WTC11 (cell line): ENCODE data around the gene GRN. TPM values are rescaled to one million over a fixed set of nuclear protein-coding genes. Genes with fewer than 3 reads are reported as not detected.

Experiments
- ATAC-seq: fragments of 200-7000 bp; cut with Tn5 transposase; 2 replicates; pipeline ENCODE4 v1.10.0; 2021; ENCODE audit warnings: mild to moderate bottlenecking, moderate library complexity
- CTCF ChIA-PET: fragments of 300-600 bp; sonication (Branson Sonifier 250); formaldehyde crosslinking; loops from one replicate; lab custom pipeline; 2021; ENCODE audit warnings: antibody characterized with exemption; lab: Charles Lee
- POLR2A ChIA-PET: fragments of 350-600 bp; sonication (Branson Sonifier 250); formaldehyde crosslinking; loops from one replicate; lab custom pipeline; 2021; ENCODE audit warnings: antibody characterized with exemption; lab: Charles Lee
- DNase-seq: peaks from one replicate; pipeline ENCODE4 v3.0.0; 2021; ENCODE audit warnings: low spot score
- H3K27ac Mint-ChIP-seq: 2 replicates; pipeline ENCODE4 v1.8.0; 2021; ENCODE audit warnings: mixed read lengths
- H3K27me3 Mint-ChIP-seq: 2 replicates; pipeline ENCODE4 v1.8.0; 2021; ENCODE audit warnings: low read depth, mild to moderate bottlenecking, moderate library complexity, mixed read lengths
- H3K36me3 Mint-ChIP-seq: 2 replicates; pipeline ENCODE4 v1.8.0; 2021; ENCODE audit warnings: mixed read lengths
- H3K4me1 Mint-ChIP-seq: 2 replicates; pipeline ENCODE4 v1.8.0; 2022; ENCODE audit warnings: mixed read lengths
- H3K4me3 Mint-ChIP-seq: 2 replicates; pipeline ENCODE4 v1.8.0; 2021; ENCODE audit warnings: mild to moderate bottlenecking, moderate library complexity, mixed read lengths
- H3K9me3 Mint-ChIP-seq: 2 replicates; pipeline ENCODE4 v1.8.0; 2021; ENCODE audit warnings: mixed read lengths
- ATF1 ChIP-seq: sonication (generic); formaldehyde crosslinking; IDR thresholded peaks from 2 replicates; pipeline ENCODE4 v1.8.1; 2023; ENCODE audit warnings: mild to moderate bottlenecking, moderate library complexity, missing genetic modification reagents
- CBFB ChIP-seq: sonication (generic); formaldehyde crosslinking; IDR thresholded peaks from 2 replicates; pipeline ENCODE4 v1.8.1; 2022; ENCODE audit warnings: mild to moderate bottlenecking, low read depth, missing genetic modification reagents
- KAT7 ChIP-seq: sonication (generic); formaldehyde crosslinking; IDR thresholded peaks from 2 replicates; pipeline ENCODE4 v1.8.1; 2023; ENCODE audit warnings: missing genetic modification reagents, mild to moderate bottlenecking, borderline replicate concordance
- MYBL2 ChIP-seq: sonication (generic); formaldehyde crosslinking; IDR thresholded peaks from 2 replicates; pipeline ENCODE4 v1.8.1; 2023; ENCODE audit warnings: mild to moderate bottlenecking, moderate library complexity, missing genetic modification reagents
- NR1H2 ChIP-seq: sonication (generic); formaldehyde crosslinking; IDR thresholded peaks from 2 replicates; pipeline ENCODE4 v1.9.0; 2021; ENCODE audit warnings: mild to moderate bottlenecking, moderate library complexity, missing genetic modification reagents
- SP1 ChIP-seq: sonication (generic); formaldehyde crosslinking; conservative IDR thresholded peaks from 2 replicates; pipeline ENCODE4 v1.8.1; 2022; ENCODE audit warnings: missing genetic modification reagents
- TCF7 ChIP-seq: sonication (generic); formaldehyde crosslinking; IDR thresholded peaks from 2 replicates; pipeline ENCODE4 v1.8.0; 2022; ENCODE audit warnings: mild to moderate bottlenecking, low read depth, missing genetic modification reagents, moderate library complexity
- TP53 ChIP-seq: sonication (generic); formaldehyde crosslinking; IDR thresholded peaks from 2 replicates; pipeline ENCODE4 v1.8.1; 2023; ENCODE audit warnings: mild to moderate bottlenecking, missing genetic modification reagents
- ZNF416 ChIP-seq: fragments of 250-450 bp; sonication (Bioruptor Pico); IDR thresholded peaks from 2 replicates; pipeline ENCODE4 v1.9.0; 2021; ENCODE audit warnings: mild to moderate bottlenecking, inconsistent platforms
- total RNA-seq: library from RNA; stranded (reverse); gene quantifications from 3 replicates; pipeline ENCODE4 v1.2.3, GENCODE V29; 2021
- TF ChIP-seq, protein P1 (sequence below): sonication (generic); formaldehyde crosslinking; IDR thresholded peaks from 2 replicates; pipeline ENCODE4 v1.8.1; 2022; ENCODE audit warnings: missing genetic modification reagents, borderline replicate concordance
- TF ChIP-seq, protein P2 (sequence below): sonication (generic); formaldehyde crosslinking; IDR thresholded peaks from 2 replicates; pipeline ENCODE4 v1.8.0; 2022; ENCODE audit warnings: mild to moderate bottlenecking, missing genetic modification reagents
- TF ChIP-seq, protein P3 (sequence below): sonication (generic); formaldehyde crosslinking; IDR thresholded peaks from 2 replicates; pipeline ENCODE4 v1.8.1; 2023; ENCODE audit warnings: mild to moderate bottlenecking, missing genetic modification reagents, moderate library complexity
- TF ChIP-seq, protein P4 (sequence below): sonication (generic); formaldehyde crosslinking; IDR thresholded peaks from 2 replicates; pipeline ENCODE4 v1.8.1; 2023; ENCODE audit warnings: mild to moderate bottlenecking, missing genetic modification reagents, moderate library complexity
- TF ChIP-seq, protein P5 (sequence below): sonication (generic); formaldehyde crosslinking; IDR thresholded peaks from 2 replicates; pipeline ENCODE4 v1.8.1; 2023; ENCODE audit warnings: mild to moderate bottlenecking, missing genetic modification reagents, borderline replicate concordance
- TF ChIP-seq, protein P6 (sequence below): fragments of 250-450 bp; sonication (Bioruptor Pico); IDR thresholded peaks from 2 replicates; pipeline ENCODE4 v1.9.0; 2021; ENCODE audit warnings: mild to moderate bottlenecking
- TF ChIP-seq, protein P7 (sequence below): fragments of 250-450 bp; sonication (Bioruptor Pico); IDR thresholded peaks from 2 replicates; pipeline ENCODE4 v1.9.0; 2021; ENCODE audit warnings: mild to moderate bottlenecking
- TF ChIP-seq, protein P8 (sequence below): sonication (generic); formaldehyde crosslinking; conservative IDR thresholded peaks from 2 replicates; pipeline ENCODE4 v1.8.1; 2023; ENCODE audit warnings: mild to moderate bottlenecking, low read depth, missing genetic modification reagents, moderate library complexity
- TF ChIP-seq, protein P9 (sequence below): sonication (generic); formaldehyde crosslinking; IDR thresholded peaks from 2 replicates; pipeline ENCODE4 v1.8.0; 2022; ENCODE audit warnings: missing genetic modification reagents

Gene GRN
- total RNA-seq, 1 experiment from 2014 or later = 177 TPM

DNA sequence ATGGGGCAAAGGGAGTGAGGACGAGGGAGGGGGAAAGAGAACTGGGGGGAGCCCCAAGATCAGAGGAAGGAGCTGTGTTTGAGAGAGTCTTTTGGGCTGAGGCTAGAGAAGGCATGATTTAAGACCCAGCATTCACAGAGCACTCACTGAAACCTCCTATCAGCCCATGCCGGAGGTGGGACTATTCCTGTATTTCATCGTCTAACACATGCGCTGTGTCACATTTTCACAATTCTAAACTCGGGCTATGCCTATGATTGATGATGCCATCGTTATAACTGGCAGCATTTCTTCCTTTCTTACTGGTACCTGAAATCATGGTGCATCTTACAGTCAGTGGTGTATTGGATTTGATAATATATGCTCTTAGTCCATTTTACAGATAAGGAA is 15.0 kb downstream of the GRN start (continued):
- TF ChIP-seq, protein P1, sequence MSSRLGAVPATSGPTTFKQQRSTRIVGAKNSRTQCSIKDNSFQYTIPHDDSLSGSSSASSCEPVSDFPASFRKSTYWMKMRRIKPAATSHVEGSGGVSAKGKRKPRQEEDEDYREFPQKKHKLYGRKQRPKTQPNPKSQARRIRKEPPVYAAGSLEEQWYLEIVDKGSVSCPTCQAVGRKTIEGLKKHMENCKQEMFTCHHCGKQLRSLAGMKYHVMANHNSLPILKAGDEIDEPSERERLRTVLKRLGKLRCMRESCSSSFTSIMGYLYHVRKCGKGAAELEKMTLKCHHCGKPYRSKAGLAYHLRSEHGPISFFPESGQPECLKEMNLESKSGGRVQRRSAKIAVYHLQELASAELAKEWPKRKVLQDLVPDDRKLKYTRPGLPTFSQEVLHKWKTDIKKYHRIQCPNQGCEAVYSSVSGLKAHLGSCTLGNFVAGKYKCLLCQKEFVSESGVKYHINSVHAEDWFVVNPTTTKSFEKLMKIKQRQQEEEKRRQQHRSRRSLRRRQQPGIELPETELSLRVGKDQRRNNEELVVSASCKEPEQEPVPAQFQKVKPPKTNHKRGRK (CRISPR knock-in tag) = no peak
- no peak for TF ChIP-seq ATF1 (CRISPR knock-in tag)
- TF ChIP-seq, protein P2, sequence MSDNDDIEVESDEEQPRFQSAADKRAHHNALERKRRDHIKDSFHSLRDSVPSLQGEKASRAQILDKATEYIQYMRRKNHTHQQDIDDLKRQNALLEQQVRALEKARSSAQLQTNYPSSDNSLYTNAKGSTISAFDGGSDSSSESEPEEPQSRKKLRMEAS (CRISPR knock-in tag) = no peak

DNA sequence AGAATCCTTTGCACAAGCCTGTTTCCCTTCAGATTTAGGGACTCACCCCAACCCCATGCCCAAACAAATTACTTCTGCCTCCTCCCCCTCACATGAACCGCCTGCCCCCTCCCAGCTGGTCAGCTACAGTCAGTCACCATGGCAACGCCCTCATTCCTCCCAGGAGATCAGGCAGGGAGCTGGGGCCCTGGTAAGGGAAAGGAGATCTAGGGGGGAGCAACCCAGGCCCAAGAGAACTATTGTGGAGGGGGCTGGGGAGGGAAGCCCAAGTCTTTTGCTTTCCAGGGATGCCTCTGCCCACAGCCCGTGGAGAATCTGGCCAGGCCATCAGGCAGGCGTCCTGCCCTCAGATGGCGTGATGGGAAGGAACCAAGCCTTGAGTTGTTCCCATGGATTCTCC is 15.7 kb downstream of the GRN start:
- peaks cover 22% of the 10 kb centered on the region for H3K4me1 Mint-ChIP-seq
- H3K27ac Mint-ChIP-seq = no peak overlapping the region
- ATAC-seq (no peak), DNase-seq (peak; percentile 54)
- H3K36me3 Mint-ChIP-seq = no peaks in the 10 kb centered on the region
- ChIA-PET CTCF (interaction anchor here (0.6 to 9.4 kb wide), 15 partner anchors 9 to 162 kb away, joined by 3 to 128 read pairs (median 5); partner anchors contain the start of gene GRN), POLR2A (no interaction called here)
- H3K27me3 Mint-ChIP-seq = peaks cover 20% of the 10 kb centered on the region
- peak overlapping the region; percentile 41 for H3K4me3 Mint-ChIP-seq
- no peaks in the 10 kb centered on the region for H3K9me3 Mint-ChIP-seq
- TF ChIP-seq MYBL2 (CRISPR knock-in tag) (no peak), KAT7 (CRISPR knock-in tag) (no peak), SP1 (no peak), CBFB (no peak), ZNF416 (CRISPR knock-in tag) (no peak), TCF7 (CRISPR knock-in tag) (no peak), TP53 (no peak), NR1H2 (no peak)
- TF ChIP-seq, protein P3, sequence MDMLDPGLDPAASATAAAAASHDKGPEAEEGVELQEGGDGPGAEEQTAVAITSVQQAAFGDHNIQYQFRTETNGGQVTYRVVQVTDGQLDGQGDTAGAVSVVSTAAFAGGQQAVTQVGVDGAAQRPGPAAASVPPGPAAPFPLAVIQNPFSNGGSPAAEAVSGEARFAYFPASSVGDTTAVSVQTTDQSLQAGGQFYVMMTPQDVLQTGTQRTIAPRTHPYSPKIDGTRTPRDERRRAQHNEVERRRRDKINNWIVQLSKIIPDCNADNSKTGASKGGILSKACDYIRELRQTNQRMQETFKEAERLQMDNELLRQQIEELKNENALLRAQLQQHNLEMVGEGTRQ = no peak
- TF ChIP-seq, protein P4, sequence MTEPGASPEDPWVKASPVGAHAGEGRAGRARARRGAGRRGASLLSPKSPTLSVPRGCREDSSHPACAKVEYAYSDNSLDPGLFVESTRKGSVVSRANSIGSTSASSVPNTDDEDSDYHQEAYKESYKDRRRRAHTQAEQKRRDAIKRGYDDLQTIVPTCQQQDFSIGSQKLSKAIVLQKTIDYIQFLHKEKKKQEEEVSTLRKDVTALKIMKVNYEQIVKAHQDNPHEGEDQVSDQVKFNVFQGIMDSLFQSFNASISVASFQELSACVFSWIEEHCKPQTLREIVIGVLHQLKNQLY (CRISPR knock-in tag) = no peak
- TF ChIP-seq, protein P5, sequence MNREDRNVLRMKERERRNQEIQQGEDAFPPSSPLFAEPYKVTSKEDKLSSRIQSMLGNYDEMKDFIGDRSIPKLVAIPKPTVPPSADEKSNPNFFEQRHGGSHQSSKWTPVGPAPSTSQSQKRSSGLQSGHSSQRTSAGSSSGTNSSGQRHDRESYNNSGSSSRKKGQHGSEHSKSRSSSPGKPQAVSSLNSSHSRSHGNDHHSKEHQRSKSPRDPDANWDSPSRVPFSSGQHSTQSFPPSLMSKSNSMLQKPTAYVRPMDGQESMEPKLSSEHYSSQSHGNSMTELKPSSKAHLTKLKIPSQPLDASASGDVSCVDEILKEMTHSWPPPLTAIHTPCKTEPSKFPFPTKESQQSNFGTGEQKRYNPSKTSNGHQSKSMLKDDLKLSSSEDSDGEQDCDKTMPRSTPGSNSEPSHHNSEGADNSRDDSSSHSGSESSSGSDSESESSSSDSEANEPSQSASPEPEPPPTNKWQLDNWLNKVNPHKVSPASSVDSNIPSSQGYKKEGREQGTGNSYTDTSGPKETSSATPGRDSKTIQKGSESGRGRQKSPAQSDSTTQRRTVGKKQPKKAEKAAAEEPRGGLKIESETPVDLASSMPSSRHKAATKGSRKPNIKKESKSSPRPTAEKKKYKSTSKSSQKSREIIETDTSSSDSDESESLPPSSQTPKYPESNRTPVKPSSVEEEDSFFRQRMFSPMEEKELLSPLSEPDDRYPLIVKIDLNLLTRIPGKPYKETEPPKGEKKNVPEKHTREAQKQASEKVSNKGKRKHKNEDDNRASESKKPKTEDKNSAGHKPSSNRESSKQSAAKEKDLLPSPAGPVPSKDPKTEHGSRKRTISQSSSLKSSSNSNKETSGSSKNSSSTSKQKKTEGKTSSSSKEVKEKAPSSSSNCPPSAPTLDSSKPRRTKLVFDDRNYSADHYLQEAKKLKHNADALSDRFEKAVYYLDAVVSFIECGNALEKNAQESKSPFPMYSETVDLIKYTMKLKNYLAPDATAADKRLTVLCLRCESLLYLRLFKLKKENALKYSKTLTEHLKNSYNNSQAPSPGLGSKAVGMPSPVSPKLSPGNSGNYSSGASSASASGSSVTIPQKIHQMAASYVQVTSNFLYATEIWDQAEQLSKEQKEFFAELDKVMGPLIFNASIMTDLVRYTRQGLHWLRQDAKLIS (CRISPR knock-in tag) = no peak
- TF ChIP-seq, protein P6, sequence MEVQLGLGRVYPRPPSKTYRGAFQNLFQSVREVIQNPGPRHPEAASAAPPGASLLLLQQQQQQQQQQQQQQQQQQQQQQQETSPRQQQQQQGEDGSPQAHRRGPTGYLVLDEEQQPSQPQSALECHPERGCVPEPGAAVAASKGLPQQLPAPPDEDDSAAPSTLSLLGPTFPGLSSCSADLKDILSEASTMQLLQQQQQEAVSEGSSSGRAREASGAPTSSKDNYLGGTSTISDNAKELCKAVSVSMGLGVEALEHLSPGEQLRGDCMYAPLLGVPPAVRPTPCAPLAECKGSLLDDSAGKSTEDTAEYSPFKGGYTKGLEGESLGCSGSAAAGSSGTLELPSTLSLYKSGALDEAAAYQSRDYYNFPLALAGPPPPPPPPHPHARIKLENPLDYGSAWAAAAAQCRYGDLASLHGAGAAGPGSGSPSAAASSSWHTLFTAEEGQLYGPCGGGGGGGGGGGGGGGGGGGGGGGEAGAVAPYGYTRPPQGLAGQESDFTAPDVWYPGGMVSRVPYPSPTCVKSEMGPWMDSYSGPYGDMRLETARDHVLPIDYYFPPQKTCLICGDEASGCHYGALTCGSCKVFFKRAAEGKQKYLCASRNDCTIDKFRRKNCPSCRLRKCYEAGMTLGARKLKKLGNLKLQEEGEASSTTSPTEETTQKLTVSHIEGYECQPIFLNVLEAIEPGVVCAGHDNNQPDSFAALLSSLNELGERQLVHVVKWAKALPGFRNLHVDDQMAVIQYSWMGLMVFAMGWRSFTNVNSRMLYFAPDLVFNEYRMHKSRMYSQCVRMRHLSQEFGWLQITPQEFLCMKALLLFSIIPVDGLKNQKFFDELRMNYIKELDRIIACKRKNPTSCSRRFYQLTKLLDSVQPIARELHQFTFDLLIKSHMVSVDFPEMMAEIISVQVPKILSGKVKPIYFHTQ (CRISPR knock-in tag) = no peak
- TF ChIP-seq, protein P7, sequence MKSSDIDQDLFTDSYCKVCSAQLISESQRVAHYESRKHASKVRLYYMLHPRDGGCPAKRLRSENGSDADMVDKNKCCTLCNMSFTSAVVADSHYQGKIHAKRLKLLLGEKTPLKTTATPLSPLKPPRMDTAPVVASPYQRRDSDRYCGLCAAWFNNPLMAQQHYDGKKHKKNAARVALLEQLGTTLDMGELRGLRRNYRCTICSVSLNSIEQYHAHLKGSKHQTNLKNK = no peak
- TF ChIP-seq, protein P8, sequence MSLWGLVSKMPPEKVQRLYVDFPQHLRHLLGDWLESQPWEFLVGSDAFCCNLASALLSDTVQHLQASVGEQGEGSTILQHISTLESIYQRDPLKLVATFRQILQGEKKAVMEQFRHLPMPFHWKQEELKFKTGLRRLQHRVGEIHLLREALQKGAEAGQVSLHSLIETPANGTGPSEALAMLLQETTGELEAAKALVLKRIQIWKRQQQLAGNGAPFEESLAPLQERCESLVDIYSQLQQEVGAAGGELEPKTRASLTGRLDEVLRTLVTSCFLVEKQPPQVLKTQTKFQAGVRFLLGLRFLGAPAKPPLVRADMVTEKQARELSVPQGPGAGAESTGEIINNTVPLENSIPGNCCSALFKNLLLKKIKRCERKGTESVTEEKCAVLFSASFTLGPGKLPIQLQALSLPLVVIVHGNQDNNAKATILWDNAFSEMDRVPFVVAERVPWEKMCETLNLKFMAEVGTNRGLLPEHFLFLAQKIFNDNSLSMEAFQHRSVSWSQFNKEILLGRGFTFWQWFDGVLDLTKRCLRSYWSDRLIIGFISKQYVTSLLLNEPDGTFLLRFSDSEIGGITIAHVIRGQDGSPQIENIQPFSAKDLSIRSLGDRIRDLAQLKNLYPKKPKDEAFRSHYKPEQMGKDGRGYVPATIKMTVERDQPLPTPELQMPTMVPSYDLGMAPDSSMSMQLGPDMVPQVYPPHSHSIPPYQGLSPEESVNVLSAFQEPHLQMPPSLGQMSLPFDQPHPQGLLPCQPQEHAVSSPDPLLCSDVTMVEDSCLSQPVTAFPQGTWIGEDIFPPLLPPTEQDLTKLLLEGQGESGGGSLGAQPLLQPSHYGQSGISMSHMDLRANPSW (CRISPR knock-in tag) = no peak
- TF ChIP-seq, protein P9, sequence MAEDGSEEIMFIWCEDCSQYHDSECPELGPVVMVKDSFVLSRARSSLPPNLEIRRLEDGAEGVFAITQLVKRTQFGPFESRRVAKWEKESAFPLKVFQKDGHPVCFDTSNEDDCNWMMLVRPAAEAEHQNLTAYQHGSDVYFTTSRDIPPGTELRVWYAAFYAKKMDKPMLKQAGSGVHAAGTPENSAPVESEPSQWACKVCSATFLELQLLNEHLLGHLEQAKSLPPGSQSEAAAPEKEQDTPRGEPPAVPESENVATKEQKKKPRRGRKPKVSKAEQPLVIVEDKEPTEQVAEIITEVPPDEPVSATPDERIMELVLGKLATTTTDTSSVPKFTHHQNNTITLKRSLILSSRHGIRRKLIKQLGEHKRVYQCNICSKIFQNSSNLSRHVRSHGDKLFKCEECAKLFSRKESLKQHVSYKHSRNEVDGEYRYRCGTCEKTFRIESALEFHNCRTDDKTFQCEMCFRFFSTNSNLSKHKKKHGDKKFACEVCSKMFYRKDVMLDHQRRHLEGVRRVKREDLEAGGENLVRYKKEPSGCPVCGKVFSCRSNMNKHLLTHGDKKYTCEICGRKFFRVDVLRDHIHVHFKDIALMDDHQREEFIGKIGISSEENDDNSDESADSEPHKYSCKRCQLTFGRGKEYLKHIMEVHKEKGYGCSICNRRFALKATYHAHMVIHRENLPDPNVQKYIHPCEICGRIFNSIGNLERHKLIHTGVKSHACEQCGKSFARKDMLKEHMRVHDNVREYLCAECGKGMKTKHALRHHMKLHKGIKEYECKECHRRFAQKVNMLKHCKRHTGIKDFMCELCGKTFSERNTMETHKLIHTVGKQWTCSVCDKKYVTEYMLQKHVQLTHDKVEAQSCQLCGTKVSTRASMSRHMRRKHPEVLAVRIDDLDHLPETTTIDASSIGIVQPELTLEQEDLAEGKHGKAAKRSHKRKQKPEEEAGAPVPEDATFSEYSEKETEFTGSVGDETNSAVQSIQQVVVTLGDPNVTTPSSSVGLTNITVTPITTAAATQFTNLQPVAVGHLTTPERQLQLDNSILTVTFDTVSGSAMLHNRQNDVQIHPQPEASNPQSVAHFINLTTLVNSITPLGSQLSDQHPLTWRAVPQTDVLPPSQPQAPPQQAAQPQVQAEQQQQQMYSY = no peak
